Measurements from ENCODE around the gene KLC4.

KLC4 gene

DNA sequence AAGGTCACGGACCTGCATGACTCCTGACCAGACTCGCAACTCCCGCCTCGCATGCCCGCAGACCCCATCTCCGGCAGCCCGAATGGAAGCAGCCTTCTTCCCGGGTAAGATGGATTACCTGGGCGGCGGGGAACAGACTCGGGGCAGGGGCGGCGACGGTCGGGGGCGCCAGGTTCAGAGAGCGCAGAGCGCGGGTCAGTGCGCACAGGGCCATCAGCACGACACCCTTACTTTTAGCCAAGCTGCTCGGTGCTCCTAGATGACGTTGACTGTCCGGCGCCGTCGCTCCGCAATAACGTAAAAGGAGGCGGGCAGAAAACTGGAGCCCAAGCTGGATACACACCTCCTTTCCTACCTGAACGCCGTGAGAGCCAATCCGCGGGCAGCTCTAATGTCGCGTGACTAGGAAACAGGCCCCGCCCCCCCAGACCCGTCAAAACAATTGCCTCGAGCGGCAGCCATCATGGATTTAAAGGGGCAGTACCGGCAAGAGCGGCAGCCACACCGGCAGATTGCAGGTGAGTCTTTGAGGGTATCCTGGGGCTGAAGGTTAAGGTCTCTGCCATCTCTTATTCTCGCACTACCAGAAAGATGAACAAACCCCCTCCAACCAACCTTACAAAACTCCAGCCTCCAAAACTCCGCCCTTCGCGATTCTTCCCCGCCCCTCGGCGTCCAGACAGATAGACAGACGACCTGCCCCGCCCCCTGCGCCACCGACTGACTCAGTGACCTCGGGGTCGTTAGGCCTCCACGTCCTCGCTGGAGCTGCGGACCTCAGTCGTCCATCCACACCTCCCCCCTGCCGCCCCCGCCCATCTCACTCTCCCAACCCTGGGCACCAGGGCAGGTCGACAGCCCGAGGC is at the start of gene KLC4, which contains the start of gene MRPL2:
TSS of gene KLC4 (plus strand) at position 464 of the 866 bp plus-strand sequence. CDS start 1,705 bp downstream, outside the sequence.
TSS of gene MRPL2 (minus strand) at position 267 of the 866 bp plus-strand sequence. CDS start at position 214, 53 bp downstream.
- DNase-seq (ENCODE audit: low spot score), result peak; percentile 100

DNA sequence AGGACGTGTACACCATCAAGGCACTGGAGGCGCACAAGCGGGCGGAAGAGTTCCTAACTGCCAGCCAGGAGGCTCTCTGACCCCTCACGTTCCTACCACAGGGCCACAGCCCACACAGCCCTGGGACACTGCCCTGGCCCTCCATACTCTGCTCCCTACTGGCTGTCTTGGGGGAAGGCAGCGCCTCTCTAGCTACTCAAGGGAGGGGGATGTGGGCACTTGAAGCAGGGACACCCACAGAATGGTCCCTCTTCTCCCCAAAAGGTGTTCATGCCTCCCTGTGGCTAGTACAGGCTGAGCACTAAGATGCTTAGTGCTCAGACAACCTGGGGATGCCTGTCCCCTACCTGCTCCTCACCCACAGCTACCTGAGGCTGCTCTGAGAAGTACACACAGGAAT is 48.2 kb upstream of the KLC4 start:
- DNase-seq (ENCODE audit: low spot score), result no peak

DNA sequence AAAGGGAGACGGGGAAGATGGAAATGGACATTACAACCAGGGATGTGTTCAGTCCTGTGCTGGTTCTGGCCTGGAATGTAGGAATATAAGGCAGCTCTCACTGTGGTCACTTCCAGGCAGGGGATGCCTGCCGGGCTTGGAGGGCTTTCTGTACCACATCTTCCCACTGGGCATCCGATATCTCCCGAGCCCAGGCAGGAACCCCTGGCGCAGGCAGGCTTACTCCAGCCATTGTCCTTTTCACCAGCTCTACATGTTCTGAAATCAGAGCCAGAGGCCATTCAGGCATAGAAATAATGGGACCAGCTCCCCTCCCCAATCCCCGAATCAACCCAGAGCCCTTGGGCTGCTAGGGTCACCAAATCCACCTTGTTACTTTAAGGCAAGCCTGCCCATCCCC is 47.1 kb upstream of the KLC4 start:
- no peak for DNase-seq (ENCODE audit: low spot score)

DNA sequence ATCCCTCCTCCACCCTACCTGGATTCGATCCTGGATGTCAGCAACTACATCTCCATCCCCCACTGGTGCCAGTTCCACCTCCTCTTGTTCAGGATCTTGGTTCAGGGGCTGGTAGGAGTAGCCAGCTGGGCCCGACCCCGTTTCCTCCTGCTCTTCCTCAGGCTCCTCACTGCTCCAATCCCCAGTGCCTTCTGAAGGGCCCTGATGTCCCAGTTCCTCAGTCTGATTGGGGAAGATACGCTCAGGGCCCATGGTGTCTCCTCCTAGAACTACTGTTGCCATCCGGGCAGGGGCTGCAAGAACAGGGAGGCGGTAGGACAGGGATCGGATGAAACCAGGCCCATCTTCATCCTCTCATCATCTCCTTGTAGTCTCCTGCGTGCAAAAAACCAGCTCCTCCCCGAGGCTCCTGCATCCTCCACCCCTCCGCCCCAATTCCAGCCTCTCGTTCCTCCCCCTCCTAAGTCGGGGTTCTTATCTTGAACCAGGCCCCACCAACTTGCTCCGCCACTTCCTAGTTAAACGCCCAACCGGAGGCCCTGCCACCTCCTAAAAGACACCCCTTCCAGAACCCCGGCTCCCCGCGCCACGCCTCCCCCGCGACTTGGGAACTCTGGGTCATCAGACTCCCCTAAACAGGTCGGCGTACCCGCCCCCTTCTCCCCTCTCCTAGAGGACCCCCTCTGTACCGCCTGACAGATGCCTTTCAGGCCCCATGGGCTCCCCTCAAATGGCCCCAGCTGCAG is 46.2 kb upstream of the KLC4 start:
- peak; percentile 66 for DNase-seq (ENCODE audit: low spot score)

DNA sequence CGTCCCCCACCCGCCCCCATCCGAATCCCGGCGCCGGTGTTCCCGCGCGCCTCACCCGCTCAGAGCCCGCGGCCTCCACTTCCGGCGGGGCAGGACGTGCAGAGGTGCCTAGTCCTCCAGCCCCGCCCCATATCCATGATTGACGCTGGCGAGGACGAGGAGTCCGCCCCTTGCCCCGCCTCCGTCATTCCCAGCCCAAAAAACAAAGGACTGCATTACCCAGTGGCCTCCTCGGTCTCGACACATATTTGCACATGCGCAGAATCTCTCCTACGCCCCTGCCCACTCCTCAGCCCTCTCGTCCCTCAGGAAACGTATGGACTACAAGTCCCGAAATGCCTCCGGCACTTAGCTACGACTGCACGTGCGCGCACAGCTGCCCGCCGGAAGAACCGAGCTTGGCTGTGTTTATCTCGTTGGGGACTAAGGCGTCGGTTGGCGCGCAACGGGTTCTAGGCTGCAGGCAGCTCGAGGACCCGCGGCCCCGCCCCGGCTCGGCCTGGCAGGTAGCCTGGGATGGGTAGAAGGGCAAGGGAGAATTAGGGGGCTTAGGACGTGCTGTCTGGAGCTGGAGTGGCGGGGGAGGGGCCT is 45.5 kb upstream of the KLC4 start, which contains the start of the genes KLHDC3 and MEA1:
TSS of gene KLHDC3 (plus strand) at position 407 of the 591 bp plus-strand sequence. CDS start 2,944 bp downstream, outside the sequence.
TSS of gene MEA1 (minus strand) at position 104 of the 591 bp plus-strand sequence. CDS start 133 bp downstream, outside the sequence.
- DNase-seq (ENCODE audit: low spot score), result peak; percentile 99

DNA sequence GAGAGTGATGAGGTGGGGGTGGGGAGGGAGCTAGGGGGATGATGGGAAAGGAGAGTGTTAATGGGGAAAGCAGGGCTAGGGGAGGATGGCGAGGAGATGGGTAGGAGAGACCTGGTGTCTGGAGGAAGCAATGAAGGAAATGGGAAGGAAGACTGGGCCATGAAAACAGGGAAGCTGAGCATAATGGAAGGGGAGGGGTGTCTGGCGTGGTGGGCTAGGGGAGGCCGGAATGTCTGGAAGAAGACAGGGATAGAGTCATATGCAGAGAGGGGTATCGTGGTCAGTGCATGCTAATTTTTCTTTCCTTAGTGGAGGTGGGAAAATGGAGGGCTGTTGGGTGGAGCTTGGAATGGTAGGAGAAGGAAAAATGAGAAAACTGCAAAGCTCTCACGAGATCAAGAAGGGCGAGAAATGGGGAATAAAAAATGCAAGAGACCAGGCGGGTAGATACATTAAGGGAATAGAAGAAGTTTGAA is 45.0 kb upstream of the KLC4 start:
- no peak for DNase-seq (ENCODE audit: low spot score)

DNA sequence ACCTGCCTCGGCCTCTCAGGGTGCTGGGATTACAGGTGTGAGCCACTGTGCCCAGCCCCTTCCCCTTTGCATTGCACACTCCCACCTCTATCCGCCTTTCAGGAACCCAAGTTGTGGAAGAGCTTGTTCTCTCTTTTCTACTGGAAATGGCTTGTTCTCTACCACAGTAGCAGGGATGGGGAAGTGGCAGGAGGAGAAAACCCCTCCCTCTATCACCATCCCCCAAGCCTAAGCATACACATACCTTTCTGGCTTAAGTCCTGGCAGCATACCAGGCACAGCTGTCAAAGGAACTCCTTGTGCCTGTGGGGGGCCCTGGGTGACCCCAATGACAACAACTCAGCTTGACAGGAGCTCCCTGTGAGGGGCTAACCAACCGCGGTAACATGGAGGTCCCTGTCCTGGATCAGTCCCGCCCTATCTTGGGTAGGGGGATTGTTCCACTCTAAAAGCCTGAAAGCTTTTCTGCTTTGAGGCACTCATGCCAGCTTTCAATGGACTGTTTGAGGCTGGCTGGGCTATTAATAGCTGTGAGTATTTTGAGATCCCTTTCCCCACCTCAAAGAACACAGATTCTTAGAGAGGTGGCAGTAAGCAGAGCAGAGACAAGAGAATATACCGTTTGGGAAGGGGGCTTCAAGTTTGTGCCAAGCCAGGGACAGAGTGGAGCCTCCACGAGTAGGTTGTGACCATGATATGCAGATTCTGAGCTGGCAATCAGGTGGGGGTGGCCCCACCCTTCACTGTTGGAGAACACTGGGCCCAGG is 43.1 kb upstream of the KLC4 start:
- DNase-seq (ENCODE audit: low spot score), result peak; percentile 10

DNA sequence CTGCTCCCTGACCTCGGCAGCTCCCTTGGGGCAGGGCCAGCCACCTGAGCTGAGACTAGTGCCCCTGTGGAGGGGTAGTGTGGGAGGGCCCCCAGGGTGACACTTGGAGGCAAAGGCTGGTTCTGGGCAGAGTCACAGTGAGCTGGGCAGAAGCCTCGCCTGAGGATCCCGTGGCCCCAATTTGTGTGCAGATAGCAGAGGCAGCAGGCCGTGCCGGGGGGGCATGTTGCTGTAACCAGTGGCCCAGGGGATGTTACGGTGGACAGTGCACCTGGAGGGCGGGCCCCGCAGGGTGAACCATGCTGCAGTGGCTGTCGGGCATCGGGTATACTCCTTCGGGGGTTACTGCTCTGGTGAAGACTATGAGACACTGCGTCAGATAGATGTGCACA is 42.5 kb upstream of the KLC4 start:
- DNase-seq (ENCODE audit: low spot score), result no peak

DNA sequence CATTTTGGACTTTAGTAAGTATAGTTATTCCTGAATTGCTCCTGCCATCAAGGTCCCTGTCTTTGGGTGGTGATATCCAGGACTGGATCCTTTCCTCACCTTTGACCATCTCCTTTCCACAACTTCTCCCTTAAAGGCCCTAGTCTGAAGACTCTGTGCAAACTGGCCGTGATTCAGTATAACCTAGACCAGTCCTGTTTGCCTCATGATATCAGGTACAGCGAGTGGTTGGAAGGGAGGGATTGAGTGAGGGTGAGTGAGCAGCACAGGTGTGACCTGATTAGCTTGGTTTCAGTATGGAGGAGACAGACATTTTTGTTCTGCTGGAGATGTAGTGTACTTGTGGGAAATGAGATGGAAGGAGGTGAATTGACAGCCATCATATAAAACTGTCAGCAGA is 40.3 kb upstream of the KLC4 start:
- DNase-seq (ENCODE audit: low spot score), result no peak

DNA sequence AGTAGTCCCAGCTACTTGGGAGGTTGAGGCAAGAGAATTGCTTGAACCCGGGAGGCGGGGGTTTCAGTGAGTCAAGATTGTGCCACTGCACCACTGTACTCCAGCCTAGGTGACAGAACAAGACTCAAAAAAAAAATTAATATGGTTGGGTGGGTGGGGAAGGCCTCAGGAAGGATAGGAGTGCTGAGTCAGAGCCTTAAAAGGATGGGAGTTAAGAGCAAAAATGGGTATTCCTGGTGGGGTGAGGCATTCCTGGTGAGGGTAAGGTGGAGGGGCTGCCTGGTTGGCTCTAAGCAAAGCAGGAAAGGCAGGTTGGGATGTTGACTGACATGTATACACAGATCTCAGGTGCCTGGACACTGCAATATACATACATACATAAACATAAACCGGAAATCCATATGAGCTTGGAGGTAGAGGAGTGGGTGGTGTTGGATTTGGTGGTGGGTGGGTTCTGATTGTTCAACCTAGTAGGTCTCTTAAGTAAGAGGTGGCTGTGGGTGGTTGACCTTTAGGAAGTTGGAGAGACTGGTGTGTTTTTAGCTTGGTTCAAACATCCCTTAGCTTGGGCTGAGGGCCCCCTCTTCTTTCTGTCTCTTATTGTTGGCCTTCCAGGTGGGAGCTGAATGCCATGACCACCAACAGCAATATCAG is 39.3 kb upstream of the KLC4 start:
- DNase-seq (ENCODE audit: low spot score), result no peak

DNA sequence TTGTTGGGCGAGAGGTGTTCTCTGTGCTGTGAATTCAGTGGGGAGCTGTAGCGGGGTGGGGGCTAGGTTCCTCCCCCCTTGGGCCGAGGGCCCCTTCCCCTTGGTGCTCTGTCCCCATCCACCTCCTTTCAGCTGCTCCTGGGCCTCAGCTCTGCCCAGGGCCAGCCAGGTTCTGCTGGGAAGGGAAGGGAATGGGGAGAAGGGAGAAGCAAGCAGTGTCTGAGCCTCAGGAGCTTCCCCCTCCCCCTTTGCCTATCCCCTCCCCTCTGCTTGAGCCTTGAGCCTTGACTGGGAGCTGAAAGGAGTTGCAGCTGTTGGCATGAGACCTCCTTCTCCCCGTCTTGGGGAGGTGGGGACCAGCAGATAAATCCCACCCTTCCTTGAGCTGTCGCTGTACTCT is 38.6 kb upstream of the KLC4 start:
- no peak for DNase-seq (ENCODE audit: low spot score)

DNA sequence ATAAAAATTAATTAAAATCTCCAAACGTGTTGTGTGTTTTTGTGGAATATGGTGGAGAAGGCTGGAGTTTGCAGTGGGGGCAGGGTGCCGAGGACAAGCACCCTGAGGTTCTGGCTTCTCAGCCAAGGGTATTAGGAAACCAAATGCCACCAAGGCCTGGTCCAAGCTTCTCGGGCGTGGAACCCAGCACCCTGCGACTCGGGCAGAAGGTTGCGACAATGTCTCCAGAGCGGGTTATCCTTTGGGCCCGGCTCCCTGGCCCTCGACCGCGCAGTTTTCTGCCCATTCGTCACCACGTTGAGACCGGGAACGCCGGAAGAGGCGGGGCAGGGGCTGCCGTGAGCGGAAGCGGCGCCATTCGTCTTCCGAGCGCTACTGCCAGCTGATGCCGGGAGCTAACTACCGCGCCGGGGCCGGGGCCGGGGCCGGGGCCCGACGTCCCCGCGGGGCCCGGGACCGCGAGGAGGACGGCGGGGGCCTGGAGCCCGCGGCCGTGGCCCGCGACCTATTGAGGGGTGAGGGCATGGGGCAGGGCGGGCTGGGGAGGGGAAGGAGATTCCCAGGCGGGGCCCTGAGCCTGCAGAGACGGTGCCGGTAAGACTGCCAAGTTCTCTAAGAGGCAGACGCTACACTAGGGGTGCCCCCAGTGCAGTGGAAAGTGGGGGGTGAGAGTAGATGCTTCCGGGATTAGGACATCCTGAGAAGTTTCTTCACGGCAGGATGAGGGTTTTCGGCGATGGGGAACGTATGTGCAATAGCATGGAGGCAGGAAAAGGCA is 38.0 kb upstream of the KLC4 start, which contains the start of gene RRP36:
TSS of gene RRP36 (plus strand) at position 354 of the 778 bp plus-strand sequence. CDS start at position 386, 32 bp downstream.
- DNase-seq (ENCODE audit: low spot score), result peak; percentile 74

DNA sequence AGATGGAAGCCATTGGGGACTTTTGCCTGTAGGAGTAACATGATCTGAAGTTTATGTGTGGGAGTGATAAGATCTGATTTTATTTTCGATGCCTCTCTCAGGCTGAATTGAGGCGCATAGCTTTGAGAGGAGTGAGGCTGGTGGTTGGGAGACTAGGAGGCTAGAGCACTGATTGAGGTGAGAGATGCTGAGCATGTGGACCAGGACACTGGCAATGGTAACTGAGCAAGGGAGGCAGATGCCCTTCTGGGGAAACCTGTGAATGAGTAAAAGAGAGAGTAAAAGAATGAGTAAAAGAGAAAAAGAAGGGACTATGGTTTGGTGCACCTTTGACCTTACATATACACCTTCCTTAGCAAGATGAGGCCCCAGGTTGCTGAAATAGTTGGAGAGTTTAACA is 35.0 kb upstream of the KLC4 start:
- DNase-seq (ENCODE audit: low spot score), result no peak

DNA sequence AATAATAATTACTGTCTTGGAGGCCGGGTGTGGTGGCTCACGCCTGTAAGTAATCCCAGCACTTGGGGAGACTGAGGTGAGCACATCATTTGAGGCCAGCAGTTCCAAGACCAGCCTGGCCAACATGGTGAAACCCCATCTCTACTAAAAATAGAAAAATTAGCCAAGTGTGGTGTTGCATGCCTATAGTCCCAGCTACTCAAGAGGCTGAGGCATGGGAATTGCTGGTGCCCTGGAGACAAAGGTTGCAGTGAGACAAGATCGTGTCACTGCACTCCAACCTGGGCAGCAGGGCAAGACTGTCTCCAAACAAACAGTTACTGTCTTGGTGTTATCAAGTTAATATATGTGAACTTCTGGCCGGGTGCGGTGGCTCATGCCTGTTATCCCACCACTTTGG is 33.1 kb upstream of the KLC4 start:
- DNase-seq (ENCODE audit: low spot score), result no peak

DNA sequence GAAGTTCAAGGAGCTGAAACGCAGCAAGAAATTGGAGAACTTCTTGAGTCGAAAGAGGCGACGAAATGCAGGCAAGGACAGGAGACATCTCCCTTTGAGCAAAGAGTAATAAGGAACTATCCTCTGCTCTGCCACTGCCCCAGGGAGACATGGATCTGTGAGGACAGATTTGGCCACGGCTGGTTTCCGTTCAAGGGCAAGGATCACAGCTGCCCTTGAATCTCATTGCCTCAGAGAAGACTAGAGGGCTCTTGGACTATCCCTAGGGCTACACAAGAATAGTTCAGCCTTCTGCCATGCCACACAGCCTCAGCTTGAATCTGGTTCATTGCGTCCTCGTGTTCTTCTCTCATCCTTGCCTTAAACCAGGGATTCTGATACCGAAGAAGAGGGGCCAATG is 30.3 kb upstream of the KLC4 start:
- no peak for DNase-seq (ENCODE audit: low spot score)

DNA sequence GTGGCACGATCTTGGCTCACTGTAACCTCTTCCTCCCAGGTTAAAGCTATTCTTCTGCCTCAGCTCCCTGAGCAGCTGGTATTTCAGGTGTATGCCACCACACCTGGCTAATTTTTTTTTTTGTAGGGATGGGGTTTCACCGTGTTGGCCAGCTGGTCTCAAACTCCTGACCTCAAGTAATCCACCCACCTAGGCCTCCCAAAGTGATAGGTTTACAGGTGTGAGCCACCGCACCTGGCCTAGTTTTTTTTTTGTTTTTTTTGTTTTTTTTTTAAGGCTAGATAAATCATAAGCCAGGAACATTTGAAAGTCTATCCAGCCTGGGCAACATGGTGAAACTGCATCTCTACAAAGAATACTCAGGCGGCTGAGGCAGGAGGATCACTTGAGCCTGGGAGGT is 27.1 kb upstream of the KLC4 start:
- no peak for DNase-seq (ENCODE audit: low spot score)

DNA sequence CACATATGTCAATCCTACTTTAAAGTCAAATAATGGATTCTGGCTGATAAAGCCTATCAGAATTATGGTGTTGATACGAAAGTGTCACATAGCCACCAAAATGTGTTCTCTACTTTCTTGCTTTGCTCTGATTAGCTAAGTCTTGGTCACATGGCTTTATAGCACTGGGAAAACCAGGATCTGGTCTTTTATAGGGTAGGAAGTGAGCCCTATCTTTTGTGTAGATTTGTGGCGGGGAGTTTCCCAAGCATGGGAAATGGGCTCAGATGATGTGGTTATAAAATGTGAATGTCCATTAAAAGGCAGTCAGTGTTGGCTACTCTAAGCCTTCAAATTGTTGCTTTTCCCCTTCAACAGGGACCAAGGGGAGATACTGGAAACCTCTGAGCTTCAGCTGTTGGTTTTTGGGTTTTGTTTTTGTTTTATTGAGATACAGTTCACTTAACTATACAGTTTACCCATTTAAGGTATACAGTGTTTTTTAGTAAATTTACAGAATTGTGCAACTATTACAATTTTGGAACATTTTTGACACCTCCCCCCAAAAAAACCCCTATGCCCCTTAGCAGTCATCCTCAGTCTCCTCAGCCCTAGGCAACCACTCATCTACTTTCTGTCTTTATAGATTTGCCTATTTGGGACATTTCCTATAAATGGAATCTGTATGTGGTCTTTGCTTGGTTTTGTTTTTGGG is 25.8 kb upstream of the KLC4 start:
- DNase-seq (ENCODE audit: low spot score), result no peak

DNA sequence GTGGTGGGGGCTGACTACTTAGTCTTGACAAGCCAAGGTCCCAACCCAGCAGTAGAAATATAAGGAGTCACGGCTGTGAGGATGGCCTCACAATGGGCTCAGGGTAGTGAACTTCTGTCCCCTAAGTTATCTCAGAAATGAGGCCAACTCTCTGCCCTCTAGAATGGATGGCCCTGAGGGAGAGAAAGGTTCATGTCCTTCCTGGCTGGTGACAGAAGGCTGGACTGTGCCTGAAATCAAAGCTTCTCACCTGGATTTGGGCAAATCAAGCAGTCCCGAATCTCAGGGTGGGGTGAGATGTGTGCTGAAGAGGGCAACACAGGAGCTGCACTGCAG is 25.3 kb upstream of the KLC4 start:
- DNase-seq (ENCODE audit: low spot score), result no peak

DNA sequence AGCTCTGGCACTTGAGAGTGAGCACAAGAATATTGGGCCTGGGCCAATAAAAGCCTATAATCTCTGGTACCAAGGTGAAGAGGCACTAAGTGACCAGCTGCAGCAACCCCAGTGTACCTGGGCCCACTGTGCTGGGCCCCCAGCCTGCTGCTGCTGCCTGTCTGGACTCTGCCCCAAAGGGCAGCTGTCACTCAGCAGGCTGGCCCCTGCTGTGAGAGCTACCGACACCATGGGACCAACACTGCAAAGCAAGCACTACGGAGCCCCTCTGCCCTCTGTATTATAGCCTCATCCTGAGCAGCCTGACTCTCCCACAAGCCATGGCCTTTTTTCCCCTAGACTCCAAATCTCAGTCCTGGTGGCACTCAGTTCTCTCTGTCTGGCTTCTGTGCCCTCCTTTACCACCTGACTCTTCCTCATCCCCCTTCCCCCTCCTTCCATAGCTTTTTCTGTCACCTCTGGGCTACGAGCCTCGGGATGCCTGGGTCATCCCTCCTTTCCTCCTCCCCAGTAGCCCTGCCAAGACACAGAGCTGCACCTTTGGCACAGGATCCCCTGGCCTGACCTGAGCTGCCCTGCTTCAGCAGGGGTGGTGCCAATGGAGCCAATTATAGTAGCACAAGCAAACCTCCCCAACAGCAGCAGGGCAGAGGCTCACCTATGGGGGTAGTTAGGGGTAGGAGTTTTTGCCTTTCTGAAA is 23.8 kb upstream of the KLC4 start:
- no peak for DNase-seq (ENCODE audit: low spot score)

Data from hematopoietic multipotent progenitor cell treated with erythropoietin and hydrocortisone succinate and interleukin-3 and kit ligand, for 15 days (in vitro differentiated cells).